ENCODE measurements around the gene PCK2. TPM values are rescaled to one million over a fixed set of nuclear protein-coding genes. Genes with fewer than 3 reads are reported as not detected.
A peak's percentile ranks its signal among the peaks of the same experiment; 100 is the strongest.

PCK2 gene
- polyA plus RNA-seq, 4 donors: 197 to 870 (median 304) TPM

GRCh38 chr14:24058951-24059475, 35.1 kb upstream of the PCK2 start:
- peaks cover 0 to 47% (median 16%) of the 10 kb centered on the region in 3 donors for H3K4me1 ChIP-seq (ENCODE audit: control insufficient read depth in 3 of 3, insufficient read depth in 2 of 3, low read depth in 1 of 3, low read length in 2 of 3)
- no peak overlapping the region for H3K27ac ChIP-seq (ENCODE audit: low read depth in 1 of 3, low read length in 2 of 3)
- H3K27me3 ChIP-seq (ENCODE audit: control insufficient read depth in 3 of 3, insufficient read depth in 3 of 3, low read length in 3 of 3): no peaks in the 10 kb centered on the region
- peaks cover 0 to 11% (median 0%) of the 10 kb centered on the region in 3 donors for H3K36me3 ChIP-seq (ENCODE audit: control insufficient read depth in 3 of 3, insufficient read depth in 2 of 3, low read depth in 1 of 3, low read length in 3 of 3)
- 81 to 88% (median 81%) methylated on average over 8 to 10 of the region's 10 CpGs for WGBS, 3 donors
- FAIRE-seq (no peak), DNase-seq (no peak)
- H3K4me3 ChIP-seq (ENCODE audit: low read depth in 1 of 3, low read length in 3 of 3): no peak overlapping the region
- no peaks in the 10 kb centered on the region for H3K9me3 ChIP-seq (ENCODE audit: control insufficient read depth in 2 of 2, insufficient read depth in 1 of 2, low read depth in 1 of 2, low read length in 1 of 2)

GRCh38 chr14:24059841-24060388, 34.2 kb upstream of the PCK2 start:
- no peaks in the 10 kb centered on the region for H3K27me3 ChIP-seq (ENCODE audit: control insufficient read depth in 3 of 3, insufficient read depth in 3 of 3, low read length in 3 of 3)
- WGBS, 3 donors: 90 to 93% (median 92%) methylated on average over 16 of the region's 16 CpGs
- no peak overlapping the region for H3K27ac ChIP-seq (ENCODE audit: low read depth in 1 of 3, low read length in 2 of 3)
- DNase-seq: no peak
- peaks cover 0 to 47% (median 16%) of the 10 kb centered on the region in 3 donors for H3K4me1 ChIP-seq (ENCODE audit: control insufficient read depth in 3 of 3, insufficient read depth in 2 of 3, low read depth in 1 of 3, low read length in 2 of 3)
- FAIRE-seq: no peak
- H3K36me3 ChIP-seq (ENCODE audit: control insufficient read depth in 3 of 3, insufficient read depth in 2 of 3, low read depth in 1 of 3, low read length in 3 of 3): peaks cover 0 to 11% (median 0%) of the 10 kb centered on the region in 3 donors
- H3K9me3 ChIP-seq (ENCODE audit: control insufficient read depth in 2 of 2, insufficient read depth in 1 of 2, low read depth in 1 of 2, low read length in 1 of 2): no peaks in the 10 kb centered on the region
- no peak overlapping the region for H3K4me3 ChIP-seq (ENCODE audit: low read depth in 1 of 3, low read length in 3 of 3)

GRCh38 chr14:24060443-24060842, 33.7 kb upstream of the PCK2 start:
- DNase-seq: no peak
- Histone ChIP-seq H3K27ac (ENCODE audit: low read depth in 1 of 3, low read length in 2 of 3) (peak overlapping the region in 2 of 3 donors; percentile 88), H3K4me3 (ENCODE audit: low read depth in 1 of 3, low read length in 3 of 3) (no peak overlapping the region), H3K27me3 (ENCODE audit: control insufficient read depth in 3 of 3, insufficient read depth in 3 of 3, low read length in 3 of 3) (no peaks in the 10 kb centered on the region), H3K9me3 (ENCODE audit: control insufficient read depth in 2 of 2, insufficient read depth in 1 of 2, low read depth in 1 of 2, low read length in 1 of 2) (no peaks in the 10 kb centered on the region), H3K36me3 (ENCODE audit: control insufficient read depth in 3 of 3, insufficient read depth in 2 of 3, low read depth in 1 of 3, low read length in 3 of 3) (peaks cover 0 to 11% (median 0%) of the 10 kb centered on the region in 3 donors), H3K4me1 (ENCODE audit: control insufficient read depth in 3 of 3, insufficient read depth in 2 of 3, low read depth in 1 of 3, low read length in 2 of 3) (peaks cover 0 to 52% (median 16%) of the 10 kb centered on the region in 3 donors)
- 87 to 92% (median 92%) methylated on average over 8 to 10 of the region's 10 CpGs for WGBS, 3 donors
- no peak for FAIRE-seq

- H3K36me3 ChIP-seq (ENCODE audit: control insufficient read depth in 3 of 3, insufficient read depth in 2 of 3, low read depth in 1 of 3, low read length in 3 of 3): peaks cover 0 to 11% (median 0%) of the 10 kb centered on the region in 3 donors
- DNase-seq (peak; percentile 71 to 96), FAIRE-seq (no peak)
- 25 to 78% (median 51%) methylated on average over 7 of the region's 7 CpGs for WGBS, 3 donors
- no peak overlapping the region for H3K4me3 ChIP-seq (ENCODE audit: low read depth in 1 of 3, low read length in 3 of 3)
- no peaks in the 10 kb centered on the region for H3K9me3 ChIP-seq (ENCODE audit: control insufficient read depth in 2 of 2, insufficient read depth in 1 of 2, low read depth in 1 of 2, low read length in 1 of 2)
- peaks cover 0 to 60% (median 16%) of the 10 kb centered on the region in 3 donors for H3K4me1 ChIP-seq (ENCODE audit: control insufficient read depth in 3 of 3, insufficient read depth in 2 of 3, low read depth in 1 of 3, low read length in 2 of 3)
- H3K27me3 ChIP-seq (ENCODE audit: control insufficient read depth in 3 of 3, insufficient read depth in 3 of 3, low read length in 3 of 3): no peaks in the 10 kb centered on the region
- peak overlapping the region; percentile 65 to 93 (median 88) for H3K27ac ChIP-seq (ENCODE audit: low read depth in 1 of 3, low read length in 2 of 3)
Observed at GRCh38 chr14:24060984-24061913, 32.9 kb upstream of the PCK2 start.

DNA sequence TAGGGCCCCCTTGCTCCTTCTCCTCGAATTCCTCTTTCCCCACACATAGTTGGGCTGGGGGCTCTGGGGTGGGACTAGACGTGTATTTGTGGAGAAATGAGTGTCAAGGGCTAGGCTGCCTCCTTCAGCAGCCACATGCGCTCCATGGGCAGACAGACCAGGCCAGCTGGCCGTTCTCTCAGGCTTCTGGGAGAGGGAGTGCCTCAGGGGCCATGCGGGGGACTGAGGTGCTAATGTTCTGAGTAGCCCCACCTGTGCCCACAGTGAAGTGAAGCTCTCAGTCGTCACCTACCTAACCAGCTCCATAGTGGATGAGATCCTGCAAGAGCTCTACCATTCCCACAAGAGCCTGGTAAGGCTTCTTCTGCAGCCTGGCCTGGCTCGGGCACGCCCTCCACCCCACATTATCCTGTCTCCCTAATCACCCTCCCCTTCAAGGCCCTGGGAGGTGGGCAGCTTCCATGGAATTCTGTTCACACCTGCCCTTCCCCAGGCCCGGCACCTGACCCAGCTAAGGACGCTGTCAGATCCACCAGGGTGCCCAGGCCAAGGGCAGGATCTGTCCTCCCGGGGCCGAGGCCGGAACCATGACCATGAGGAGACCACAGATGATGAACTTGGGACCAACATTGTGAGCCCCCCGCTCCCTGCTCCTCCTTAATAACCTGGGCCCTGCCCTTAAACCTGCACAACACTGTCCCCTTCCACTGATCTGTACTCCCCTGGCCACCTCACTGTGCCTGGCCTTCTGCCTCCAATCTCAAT, 31.7 kb upstream of the PCK2 start:
- Histone ChIP-seq H3K9me3 (ENCODE audit: control insufficient read depth in 2 of 2, insufficient read depth in 1 of 2, low read depth in 1 of 2, low read length in 1 of 2) (no peaks in the 10 kb centered on the region), H3K4me3 (ENCODE audit: low read depth in 1 of 3, low read length in 3 of 3) (no peak overlapping the region), H3K4me1 (ENCODE audit: control insufficient read depth in 3 of 3, insufficient read depth in 2 of 3, low read depth in 1 of 3, low read length in 2 of 3) (peaks cover 0 to 71% (median 16%) of the 10 kb centered on the region in 3 donors), H3K27ac (ENCODE audit: low read depth in 1 of 3, low read length in 2 of 3) (peak overlapping the region; percentile 65 to 93 (median 88)), H3K27me3 (ENCODE audit: control insufficient read depth in 3 of 3, insufficient read depth in 3 of 3, low read length in 3 of 3) (no peaks in the 10 kb centered on the region), H3K36me3 (ENCODE audit: control insufficient read depth in 3 of 3, insufficient read depth in 2 of 3, low read depth in 1 of 3, low read length in 3 of 3) (peaks cover 0 to 13% (median 0%) of the 10 kb centered on the region in 3 donors)
- DNase-seq: no peak
- 67 to 79% (median 75%) methylated on average over 14 of the region's 14 CpGs for WGBS, 3 donors
- FAIRE-seq: no peak

- Histone ChIP-seq H3K9me3 (ENCODE audit: control insufficient read depth in 2 of 2, insufficient read depth in 1 of 2, low read depth in 1 of 2, low read length in 1 of 2) (no peaks in the 10 kb centered on the region), H3K4me3 (ENCODE audit: low read depth in 1 of 3, low read length in 3 of 3) (no peak overlapping the region), H3K27me3 (ENCODE audit: control insufficient read depth in 3 of 3, insufficient read depth in 3 of 3, low read length in 3 of 3) (no peaks in the 10 kb centered on the region), H3K4me1 (ENCODE audit: control insufficient read depth in 3 of 3, insufficient read depth in 2 of 3, low read depth in 1 of 3, low read length in 2 of 3) (peaks cover 0 to 75% (median 16%) of the 10 kb centered on the region in 3 donors), H3K36me3 (ENCODE audit: control insufficient read depth in 3 of 3, insufficient read depth in 2 of 3, low read depth in 1 of 3, low read length in 3 of 3) (peaks cover 0 to 14% (median 0%) of the 10 kb centered on the region in 3 donors), H3K27ac (ENCODE audit: low read depth in 1 of 3, low read length in 2 of 3) (peak overlapping the region in 1 of 3 donors; percentile 93)
- DNase-seq: peak in 1 of 2 donors; percentile 62
- WGBS, 3 donors: 38 to 72% (median 68%) methylated on average over 4 of the region's 4 CpGs
- FAIRE-seq: no peak
Observed at GRCh38 chr14:24063263-24063836, 30.8 kb upstream of the PCK2 start.

- no peak for FAIRE-seq
- Histone ChIP-seq H3K9me3 (ENCODE audit: control insufficient read depth in 2 of 2, insufficient read depth in 1 of 2, low read depth in 1 of 2, low read length in 1 of 2) (no peaks in the 10 kb centered on the region), H3K27ac (ENCODE audit: low read depth in 1 of 3, low read length in 2 of 3) (no peak overlapping the region), H3K4me1 (ENCODE audit: control insufficient read depth in 3 of 3, insufficient read depth in 2 of 3, low read depth in 1 of 3, low read length in 2 of 3) (peaks cover 0 to 66% (median 14%) of the 10 kb centered on the region in 3 donors), H3K36me3 (ENCODE audit: control insufficient read depth in 3 of 3, insufficient read depth in 2 of 3, low read depth in 1 of 3, low read length in 3 of 3) (peaks cover 0 to 14% (median 0%) of the 10 kb centered on the region in 3 donors), H3K27me3 (ENCODE audit: control insufficient read depth in 3 of 3, insufficient read depth in 3 of 3, low read length in 3 of 3) (no peaks in the 10 kb centered on the region), H3K4me3 (ENCODE audit: low read depth in 1 of 3, low read length in 3 of 3) (no peak overlapping the region)
- 73 to 91% (median 84%) methylated on average over 7 of the region's 7 CpGs for WGBS, 3 donors
- no peak for DNase-seq
Observed at GRCh38 chr14:24064091-24064795, 29.9 kb upstream of the PCK2 start.
